ENCODE data around the gene PRXL2B.
"Not testable (repeated sequence)": the region's sequence is repeated elsewhere in the genome, so short reads cannot be mapped to it uniquely, and the experiment has no call there.

PRXL2B gene

GRCh38 chr1:2625311-2625710, 38.7 kb downstream of the PRXL2B start:
- no peak for DNase-seq

GRCh38 chr1:2625748-2626147, 39.2 kb downstream of the PRXL2B start:
- not testable (repeated sequence) for DNase-seq

GRCh38 chr1:2627746-2628145, 41.2 kb downstream of the PRXL2B start:
- no peak for DNase-seq

GRCh38 chr1:2628191-2628932, 41.8 kb downstream of the PRXL2B start:
- no peak for DNase-seq

- no peak for DNase-seq
Measured at GRCh38 chr1:2628933-2629626, 42.5 kb downstream of the PRXL2B start.

GRCh38 chr1:2629627-2630497, 43.3 kb downstream of the PRXL2B start:
- DNase-seq = no peak

GRCh38 chr1:2630498-2631135, 44.0 kb downstream of the PRXL2B start:
- no peak for DNase-seq

GRCh38 chr1:2631136-2632050, 44.8 kb downstream of the PRXL2B start:
- no peak for DNase-seq

- DNase-seq = no peak
Measured at GRCh38 chr1:2632051-2632430, 45.5 kb downstream of the PRXL2B start.

GRCh38 chr1:2632561-2633361, 46.2 kb downstream of the PRXL2B start, which contains the start of gene MMEL1:
Gene MMEL1, minus strand, starts transcription at chr1:2633016. Its CDS starts 3,532 bp downstream, at chr1:2629484.
- no peak for DNase-seq

- no peak for DNase-seq
Measured at GRCh38 chr1:2633366-2633935, 46.9 kb downstream of the PRXL2B start.

- no peak for DNase-seq
Measured at GRCh38 chr1:2633936-2634491, 47.4 kb downstream of the PRXL2B start.

GRCh38 chr1:2635361-2636010, 48.9 kb downstream of the PRXL2B start:
- DNase-seq = no peak

GRCh38 chr1:2636733-2637132, 50.2 kb downstream of the PRXL2B start:
- no peak for DNase-seq

- no peak for DNase-seq
Measured at GRCh38 chr1:2637442-2638145, 51.0 kb downstream of the PRXL2B start.

- DNase-seq = no peak
Measured at GRCh38 chr1:2638466-2639115, 52.0 kb downstream of the PRXL2B start.

GRCh38 chr1:2639203-2639602, 52.6 kb downstream of the PRXL2B start:
- no peak for DNase-seq

Data from DMS 273 treated with DMSO at 0.1 percent for 48 hours (cell line).